HCT116 (cell line): ENCODE results near the gene STRAP.

Source experiments
- ELF1 ChIP-seq: IDR thresholded peaks from 2 replicates; pipeline ENCODE4 v1.6.1; 2012; ENCODE audit warnings: low read depth, borderline replicate concordance
- EZH2phosphoT487 ChIP-seq: fragments of 200-600 bp; IDR thresholded peaks from 2 replicates; pipeline ENCODE4 v1.6.1; 2018; ENCODE audit warnings: antibody characterized with exemption, borderline replicate concordance
- JUND ChIP-seq: IDR thresholded peaks from 2 replicates; pipeline ENCODE4 v1.6.1; 2012
- POLR2A ChIP-seq: IDR thresholded peaks from 2 replicates; pipeline ENCODE4 v1.7.0; 2011; ENCODE audit warnings: borderline replicate concordance; ENCODE audit not compliant: insufficient read depth, insufficient read length; ENCODE audit errors: extremely low read depth
- POLR2AphosphoS5 ChIP-seq: IDR thresholded peaks from 2 replicates; pipeline ENCODE4 v1.6.1; 2011; ENCODE audit warnings: mild to moderate bottlenecking, low read depth, low read length, moderate library complexity
- RAD21 ChIP-seq: IDR thresholded peaks from 2 replicates; pipeline ENCODE4 v1.6.1; 2012; ENCODE audit warnings: low read depth, mild to moderate bottlenecking
- ZNF274 ChIP-seq: fragments of 200-500 bp; sonication (Bioruptor generic); IDR thresholded peaks from 2 replicates; pipeline ENCODE4 v1.6.1; 2014; ENCODE audit warnings: mild to moderate bottlenecking, low read depth, low read length, inconsistent platforms
- TF ChIP-seq, protein P1 (sequence below), 3 experiments: fragments of 200-600 bp in 1 of 3; sonication (generic) in 1 of 3; IDR thresholded peaks in 2 of 3; conservative IDR thresholded peaks in 1 of 3; 2 replicates each; pipeline ENCODE4 v1.5.1; 2012 to 2017; ENCODE audit warnings: low read depth in 2 of 3, low read length in 2 of 3, antibody characterized with exemption in 1 of 3, borderline replicate concordance in 1 of 3, control low read depth in 1 of 3, mild to moderate bottlenecking in 1 of 3, mixed read lengths in 1 of 3, mixed run types in 1 of 3, moderate library complexity in 1 of 3; ENCODE audit not compliant: insufficient read depth in 1 of 3

GRCh38 chr12:15839682-15840081 lies 42.5 kb upstream of the STRAP start:
- TF ChIP-seq, protein P1, sequence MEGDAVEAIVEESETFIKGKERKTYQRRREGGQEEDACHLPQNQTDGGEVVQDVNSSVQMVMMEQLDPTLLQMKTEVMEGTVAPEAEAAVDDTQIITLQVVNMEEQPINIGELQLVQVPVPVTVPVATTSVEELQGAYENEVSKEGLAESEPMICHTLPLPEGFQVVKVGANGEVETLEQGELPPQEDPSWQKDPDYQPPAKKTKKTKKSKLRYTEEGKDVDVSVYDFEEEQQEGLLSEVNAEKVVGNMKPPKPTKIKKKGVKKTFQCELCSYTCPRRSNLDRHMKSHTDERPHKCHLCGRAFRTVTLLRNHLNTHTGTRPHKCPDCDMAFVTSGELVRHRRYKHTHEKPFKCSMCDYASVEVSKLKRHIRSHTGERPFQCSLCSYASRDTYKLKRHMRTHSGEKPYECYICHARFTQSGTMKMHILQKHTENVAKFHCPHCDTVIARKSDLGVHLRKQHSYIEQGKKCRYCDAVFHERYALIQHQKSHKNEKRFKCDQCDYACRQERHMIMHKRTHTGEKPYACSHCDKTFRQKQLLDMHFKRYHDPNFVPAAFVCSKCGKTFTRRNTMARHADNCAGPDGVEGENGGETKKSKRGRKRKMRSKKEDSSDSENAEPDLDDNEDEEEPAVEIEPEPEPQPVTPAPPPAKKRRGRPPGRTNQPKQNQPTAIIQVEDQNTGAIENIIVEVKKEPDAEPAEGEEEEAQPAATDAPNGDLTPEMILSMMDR (IDR thresholded peaks at IDR 0.05 in 2 of 3, conservative IDR thresholded peaks at IDR 0.05 in 1 of 3; ENCODE audit: borderline replicate concordance in 1 of 3, insufficient read depth in 1 of 3, low read depth in 2 of 3, low read length in 2 of 3): no peak
- TF ChIP-seq POLR2A (no peak), ZNF274 (no peak), RAD21 (no peak), ELF1 (no peak), POLR2AphosphoS5 (no peak), JUND (no peak), EZH2phosphoT487 (no peak)
